HepG2 (cell line): ENCODE measurements around the gene STIM2. TPM values are rescaled to one million over a fixed set of nuclear protein-coding genes. Genes with fewer than 3 reads are reported as not detected.

Source experiments
- ATF1 ChIP-seq: IDR thresholded peaks from 2 replicates; pipeline ENCODE4 v1.6.1; 2016; ENCODE audit warnings: mild to moderate bottlenecking, control low read depth
- FOXK2 ChIP-seq: fragments of 450-650 bp; IDR thresholded peaks from 2 replicates; pipeline ENCODE4 v1.6.1; 2016
- HHEX ChIP-seq: IDR thresholded peaks from 2 replicates; pipeline ENCODE4 v1.6.1; 2016; ENCODE audit warnings: control low read depth
- KMT2B ChIP-seq: IDR thresholded peaks from 2 replicates; pipeline ENCODE4 v1.6.1; 2016; ENCODE audit warnings: missing genetic modification reagents, missing compliant biosample characterization
- MEF2D ChIP-seq: sonication (generic); formaldehyde crosslinking; IDR thresholded peaks from 2 replicates; pipeline ENCODE4 v1.5.1; 2020; ENCODE audit warnings: mild to moderate bottlenecking, missing genetic modification reagents
- MYNN ChIP-seq: sonication (generic); formaldehyde crosslinking; IDR thresholded peaks from 2 replicates; pipeline ENCODE4 v1.4.0; 2020; ENCODE audit warnings: mild to moderate bottlenecking, low read depth, missing genetic modification reagents
- NCOA5 ChIP-seq: sonication (generic); formaldehyde crosslinking; IDR thresholded peaks from 2 replicates; pipeline ENCODE4 v1.4.0; 2020; ENCODE audit warnings: missing genetic modification reagents
- NFKB2 ChIP-seq: sonication (generic); formaldehyde crosslinking; IDR thresholded peaks from 2 replicates; pipeline ENCODE4 v1.4.0; 2020; ENCODE audit warnings: missing genetic modification reagents, borderline replicate concordance
- PHB2 ChIP-seq: fragments of 450-650 bp; IDR thresholded peaks from 2 replicates; pipeline ENCODE4 v1.6.1; 2018; ENCODE audit not compliant: partially characterized antibody
- RBFOX2 ChIP-seq: fragments of 200-400 bp; formaldehyde crosslinking; IDR thresholded peaks from 2 replicates; pipeline ENCODE4 v1.6.1; 2017; ENCODE audit warnings: low read depth, mild to moderate bottlenecking, low read length
- RXRB ChIP-seq: IDR thresholded peaks from 2 replicates; pipeline ENCODE4 v1.6.1; 2016; ENCODE audit warnings: borderline replicate concordance, missing genetic modification reagents, missing compliant biosample characterization
- SMC3 ChIP-seq: IDR thresholded peaks from 2 replicates; pipeline ENCODE4 v1.6.1; 2011; ENCODE audit warnings: low read length, improper control_type of control experiment
- TCF12 ChIP-seq, 2 experiments: fragments of 450-650 bp in 1 of 2; sonication (generic) in 1 of 2; formaldehyde crosslinking in 1 of 2; IDR thresholded peaks; 2 replicates each; pipeline versions ENCODE4 v1.6.1 to v1.8.0; 2017 to 2022; ENCODE audit warnings: antibody characterized with exemption in 1 of 2, mild to moderate bottlenecking in 1 of 2, missing genetic modification reagents in 1 of 2, moderate library complexity in 1 of 2
- TCF7L2 ChIP-seq: IDR thresholded peaks from 2 replicates; pipeline ENCODE4 v1.6.1; 2011; ENCODE audit warnings: mild to moderate bottlenecking, low read depth, low read length, moderate library complexity
- YEATS4 ChIP-seq: sonication (generic); formaldehyde crosslinking; IDR thresholded peaks from 2 replicates; pipeline ENCODE4 v1.4.0; 2020; ENCODE audit warnings: missing genetic modification reagents, borderline replicate concordance
- ZFP1 ChIP-seq: IDR thresholded peaks from 2 replicates; pipeline ENCODE4 v1.6.1; 2016
- ZKSCAN8 ChIP-seq: IDR thresholded peaks from 2 replicates; pipeline ENCODE4 v1.6.1; 2016; ENCODE audit warnings: borderline replicate concordance, missing genetic modification reagents, missing compliant biosample characterization
- ZMYM2 ChIP-seq: sonication (generic); formaldehyde crosslinking; IDR thresholded peaks from 2 replicates; pipeline ENCODE4 v1.8.0; 2022; ENCODE audit warnings: mild to moderate bottlenecking, missing genetic modification reagents
- ZNF333 ChIP-seq: sonication (generic); formaldehyde crosslinking; IDR thresholded peaks from 2 replicates; pipeline ENCODE4 v1.4.0; 2020; ENCODE audit warnings: mild to moderate bottlenecking, missing genetic modification reagents, borderline replicate concordance
- ZNF34 ChIP-seq: sonication (generic); formaldehyde crosslinking; IDR thresholded peaks from 2 replicates; pipeline ENCODE4 v1.4.0; 2020; ENCODE audit warnings: mild to moderate bottlenecking, missing genetic modification reagents, borderline replicate concordance
- ZNF460 ChIP-seq: sonication (generic); formaldehyde crosslinking; IDR thresholded peaks from 2 replicates; pipeline ENCODE4 v1.5.1; 2020; ENCODE audit warnings: missing genetic modification reagents, mild to moderate bottlenecking, borderline replicate concordance
- ZNF572 ChIP-seq: sonication (generic); formaldehyde crosslinking; IDR thresholded peaks from 2 replicates; pipeline ENCODE4 v1.5.1; 2020; ENCODE audit warnings: mild to moderate bottlenecking, missing genetic modification reagents
- ZNF775 ChIP-seq: sonication (generic); formaldehyde crosslinking; IDR thresholded peaks from 2 replicates; pipeline ENCODE4 v1.4.0; 2020; ENCODE audit warnings: missing genetic modification reagents, mild to moderate bottlenecking, moderate library complexity, borderline replicate concordance
- ZNF777 ChIP-seq: sonication (generic); formaldehyde crosslinking; IDR thresholded peaks from 2 replicates; pipeline ENCODE4 v1.4.0; 2020; ENCODE audit warnings: missing genetic modification reagents
- ZNF792 ChIP-seq: IDR thresholded peaks from 2 replicates; pipeline ENCODE4 v1.6.1; 2016
- ZSCAN20 ChIP-seq: sonication (generic); formaldehyde crosslinking; IDR thresholded peaks from 2 replicates; pipeline ENCODE4 v1.4.0; 2020; ENCODE audit warnings: missing genetic modification reagents, mild to moderate bottlenecking, borderline replicate concordance
- polyA plus RNA-seq, 8 experiments: library from polyadenylated mRNA; depleted of rRNA in 3 of 8; stranded (reverse) in 7 of 8; unstranded in 1 of 8; fragments of >200 nt; fragmentation: Illumina TruSeq in 4 of 8; extraction: Trizol in 4 of 8; gene quantifications; 2 replicates each; pipeline versions ENCODE4 v1.2.1 to v1.2.3, GENCODE V29; 2011 to 2016; ENCODE audit warnings: low read depth in 4 of 8, missing spikeins in 1 of 8, mixed read lengths in 1 of 8; ENCODE audit not compliant: insufficient read depth in 1 of 8
- total RNA-seq, 5 experiments: library from RNA; depleted of rRNA; stranded (reverse); fragments of >200 nt; fragmentation: Illumina TruSeq; extraction: Trizol; gene quantifications; 2 replicates each; pipeline ENCODE4 v1.2.3, GENCODE V29; 2016; ENCODE audit warnings: low read depth in 1 of 5
- TF ChIP-seq, protein P1 (sequence below): sonication (generic); formaldehyde crosslinking; IDR thresholded peaks from 2 replicates; pipeline ENCODE4 v1.5.1; 2020; ENCODE audit warnings: missing genetic modification reagents, mild to moderate bottlenecking, borderline replicate concordance
- TF ChIP-seq, protein P2 (sequence below): sonication (generic); formaldehyde crosslinking; IDR thresholded peaks from 2 replicates; pipeline ENCODE4 v1.5.0; 2020; ENCODE audit warnings: mild to moderate bottlenecking, missing genetic modification reagents, borderline replicate concordance

Gene STIM2
- total and polyA plus RNA-seq, 2 of the 13 experiments (the other 11 are each of a cell fraction or from before 2014, with no cell fraction given): 19.3 to 19.4 TPM

DNA sequence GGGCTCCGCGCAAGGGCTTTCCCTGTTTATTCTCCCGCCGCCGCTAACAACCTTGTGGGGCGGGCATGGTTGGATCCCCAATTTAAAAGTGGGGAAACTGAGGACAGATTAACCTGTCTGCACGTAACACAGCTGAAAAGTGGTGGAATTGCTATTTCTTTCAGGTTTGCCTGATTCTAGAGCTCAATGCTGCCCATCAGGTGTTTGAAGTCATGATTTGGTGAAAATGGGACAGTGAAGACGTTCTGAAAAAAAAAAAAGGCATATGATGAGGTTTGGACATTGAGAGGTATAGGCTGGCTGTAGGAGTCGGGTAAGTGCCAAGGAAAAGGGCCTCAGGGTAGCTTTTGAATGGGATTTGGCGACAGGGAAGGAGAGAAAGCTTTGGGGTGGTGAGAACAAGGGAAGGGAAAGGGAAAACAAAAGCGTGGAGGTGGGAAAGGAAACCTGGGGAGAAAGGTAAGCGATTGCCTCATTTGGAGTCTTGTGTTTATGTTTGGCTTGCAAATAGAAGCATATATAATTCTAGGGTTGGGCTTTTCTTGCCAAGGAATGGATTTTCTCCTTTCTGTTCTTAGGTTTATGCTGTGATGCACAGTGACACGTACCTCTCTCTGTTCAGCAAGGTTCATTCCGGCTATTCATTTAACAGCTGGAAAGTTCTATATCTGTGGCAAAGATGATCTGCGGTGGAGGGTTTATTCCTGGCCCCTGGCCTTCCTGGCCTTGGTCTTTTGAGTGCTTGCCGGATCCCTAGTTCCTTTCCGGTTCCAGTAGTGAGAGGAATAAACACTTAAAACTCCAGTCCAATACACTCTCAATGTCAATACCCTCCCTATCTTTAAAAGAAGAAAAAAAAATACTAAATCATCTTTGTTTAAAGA is 2.4 kb upstream of the STIM2 start (continued):
- TF ChIP-seq YEATS4 (CRISPR knock-in tag) (no peak), NFKB2 (CRISPR knock-in tag) (no peak), ZNF333 (CRISPR knock-in tag) (no peak), FOXK2 (no peak), PHB2 (no peak), RBFOX2 (0 out of 2 replicates have a peak, but pooled peaks have one; percentile 19), ZNF460 (CRISPR knock-in tag) (no peak), ZNF572 (CRISPR knock-in tag) (0 out of 2 replicates have a peak, but pooled peaks have one; percentile 8), HHEX (no peak), ATF1 (no peak), ZMYM2 (no peak), ZFP1 (CRISPR knock-in tag) (no peak), ZNF777 (CRISPR knock-in tag) (no peak), KMT2B (no peak), ZSCAN20 (CRISPR knock-in tag) (no peak), TCF7L2 (no peak), ZNF34 (CRISPR knock-in tag) (no peak), ZKSCAN8 (CRISPR knock-in tag) (no peak), TCF12 (IDR thresholded peaks at IDR 0.05) (no peak), TCF12 (CRISPR knock-in tag; IDR thresholded peaks at IDR 0.05) (no peak), SMC3 (no peak), ZNF792 (CRISPR knock-in tag) (no peak), MYNN (CRISPR knock-in tag) (no peak), MEF2D (CRISPR knock-in tag) (0 out of 2 replicates have a peak, but pooled peaks have one; percentile 22), NCOA5 (no peak), RXRB (no peak), ZNF775 (CRISPR knock-in tag) (no peak)
- TF ChIP-seq, protein P1, sequence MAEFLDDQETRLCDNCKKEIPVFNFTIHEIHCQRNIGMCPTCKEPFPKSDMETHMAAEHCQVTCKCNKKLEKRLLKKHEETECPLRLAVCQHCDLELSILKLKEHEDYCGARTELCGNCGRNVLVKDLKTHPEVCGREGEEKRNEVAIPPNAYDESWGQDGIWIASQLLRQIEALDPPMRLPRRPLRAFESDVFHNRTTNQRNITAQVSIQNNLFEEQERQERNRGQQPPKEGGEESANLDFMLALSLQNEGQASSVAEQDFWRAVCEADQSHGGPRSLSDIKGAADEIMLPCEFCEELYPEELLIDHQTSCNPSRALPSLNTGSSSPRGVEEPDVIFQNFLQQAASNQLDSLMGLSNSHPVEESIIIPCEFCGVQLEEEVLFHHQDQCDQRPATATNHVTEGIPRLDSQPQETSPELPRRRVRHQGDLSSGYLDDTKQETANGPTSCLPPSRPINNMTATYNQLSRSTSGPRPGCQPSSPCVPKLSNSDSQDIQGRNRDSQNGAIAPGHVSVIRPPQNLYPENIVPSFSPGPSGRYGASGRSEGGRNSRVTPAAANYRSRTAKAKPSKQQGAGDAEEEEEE: 0 out of 2 replicates have a peak, but pooled peaks have one; percentile 43
- TF ChIP-seq, protein P2, sequence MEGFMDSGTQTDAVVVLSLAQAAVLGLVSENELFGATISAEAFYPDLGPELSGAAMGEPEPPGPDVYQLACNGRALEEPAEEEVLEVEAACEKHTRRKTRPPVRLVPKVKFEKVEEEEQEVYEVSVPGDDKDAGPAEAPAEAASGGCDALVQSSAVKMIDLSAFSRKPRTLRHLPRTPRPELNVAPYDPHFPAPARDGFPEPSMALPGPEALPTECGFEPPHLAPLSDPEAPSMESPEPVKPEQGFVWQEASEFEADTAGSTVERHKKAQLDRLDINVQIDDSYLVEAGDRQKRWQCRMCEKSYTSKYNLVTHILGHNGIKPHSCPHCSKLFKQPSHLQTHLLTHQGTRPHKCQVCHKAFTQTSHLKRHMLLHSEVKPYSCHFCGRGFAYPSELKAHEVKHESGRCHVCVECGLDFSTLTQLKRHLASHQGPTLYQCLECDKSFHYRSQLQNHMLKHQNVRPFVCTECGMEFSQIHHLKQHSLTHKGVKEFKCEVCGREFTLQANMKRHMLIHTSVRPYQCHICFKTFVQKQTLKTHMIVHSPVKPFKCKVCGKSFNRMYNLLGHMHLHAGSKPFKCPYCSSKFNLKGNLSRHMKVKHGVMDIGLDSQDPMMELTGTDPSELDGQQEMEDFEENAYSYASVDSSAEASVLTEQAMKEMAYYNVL (CRISPR knock-in tag): no peak
